Measurements from ENCODE around the gene ACAP3.

The ACAP3 gene

GRCh38 chr1:1314678-1315335, 7.1 kb upstream of the ACAP3 start:
- H3K4me3 ChIP-seq (ENCODE audit: low read depth, low read length): no peak overlapping the region
- TF ChIP-seq MYC (IDR thresholded peaks at IDR 0.05; ENCODE audit: low read depth, low read length) (no peak), MAX (IDR thresholded peaks at IDR 0.05; ENCODE audit: low read depth, low read length) (no peak), CTCF (IDR thresholded peaks at IDR 0.05; ENCODE audit: low read depth, low read length) (no peak), POLR2A (IDR thresholded peaks at IDR 0.05; ENCODE audit: extremely low read depth, insufficient read length) (no peak)
- DNase-seq (ENCODE audit: low read depth): no peak

GRCh38 chr1:1314237-1314586, 6.5 kb upstream of the ACAP3 start:
- DNase-seq (ENCODE audit: low read depth): no peak
- no peak overlapping the region for H3K4me3 ChIP-seq (ENCODE audit: low read depth, low read length)
- TF ChIP-seq POLR2A (IDR thresholded peaks at IDR 0.05; ENCODE audit: extremely low read depth, insufficient read length): no peak
- TF ChIP-seq CTCF (IDR thresholded peaks at IDR 0.05; ENCODE audit: low read depth, low read length): no peak
- no peak for TF ChIP-seq MAX (IDR thresholded peaks at IDR 0.05; ENCODE audit: low read depth, low read length)

- TF ChIP-seq CTCF (IDR thresholded peaks at IDR 0.05; ENCODE audit: low read depth, low read length) (no peak), MYC (IDR thresholded peaks at IDR 0.05; ENCODE audit: low read depth, low read length) (no peak), POLR2A (IDR thresholded peaks at IDR 0.05; ENCODE audit: extremely low read depth, insufficient read length) (peak; percentile 6), MAX (IDR thresholded peaks at IDR 0.05; ENCODE audit: low read depth, low read length) (no peak)
- no peak for DNase-seq (ENCODE audit: low read depth)
- H3K4me3 ChIP-seq (ENCODE audit: low read depth, low read length): no peak overlapping the region
Observed at GRCh38 chr1:1313500-1314236, 5.9 kb upstream of the ACAP3 start.

- TF ChIP-seq CTCF (IDR thresholded peaks at IDR 0.05; ENCODE audit: low read depth, low read length) (no peak), MAX (IDR thresholded peaks at IDR 0.05; ENCODE audit: low read depth, low read length) (no peak), POLR2A (IDR thresholded peaks at IDR 0.05; ENCODE audit: extremely low read depth, insufficient read length) (no peak), MYC (IDR thresholded peaks at IDR 0.05; ENCODE audit: low read depth, low read length) (no peak)
- no peak overlapping the region for H3K4me3 ChIP-seq (ENCODE audit: low read depth, low read length)
- DNase-seq (ENCODE audit: low read depth): no peak
Observed at GRCh38 chr1:1312450-1313314, 5.0 kb upstream of the ACAP3 start.

GRCh38 chr1:1311107-1312104, 3.7 kb upstream of the ACAP3 start:
- no peak overlapping the region for H3K4me3 ChIP-seq (ENCODE audit: low read depth, low read length)
- TF ChIP-seq MAX (IDR thresholded peaks at IDR 0.05; ENCODE audit: low read depth, low read length) (no peak), MYC (IDR thresholded peaks at IDR 0.05; ENCODE audit: low read depth, low read length) (no peak), CTCF (IDR thresholded peaks at IDR 0.05; ENCODE audit: low read depth, low read length) (no peak), POLR2A (IDR thresholded peaks at IDR 0.05; ENCODE audit: extremely low read depth, insufficient read length) (no peak)
- no peak for DNase-seq (ENCODE audit: low read depth)
